ENCODE results near the gene EIF5AL1. TPM values are rescaled to one million over a fixed set of nuclear protein-coding genes. Genes with fewer than 3 reads are reported as not detected.
"Not testable (repeated sequence)": the region's sequence is repeated elsewhere in the genome, so short reads cannot be mapped to it uniquely, and the experiment has no call there.

Gene EIF5AL1
- 0.08 TPM for total RNA-seq
- long read RNA-seq, partial matches to known transcripts: 0 of 4 reads
- long read RNA-seq, other reads (novel, unspliced or antisense): 0 of 4 reads

DNA sequence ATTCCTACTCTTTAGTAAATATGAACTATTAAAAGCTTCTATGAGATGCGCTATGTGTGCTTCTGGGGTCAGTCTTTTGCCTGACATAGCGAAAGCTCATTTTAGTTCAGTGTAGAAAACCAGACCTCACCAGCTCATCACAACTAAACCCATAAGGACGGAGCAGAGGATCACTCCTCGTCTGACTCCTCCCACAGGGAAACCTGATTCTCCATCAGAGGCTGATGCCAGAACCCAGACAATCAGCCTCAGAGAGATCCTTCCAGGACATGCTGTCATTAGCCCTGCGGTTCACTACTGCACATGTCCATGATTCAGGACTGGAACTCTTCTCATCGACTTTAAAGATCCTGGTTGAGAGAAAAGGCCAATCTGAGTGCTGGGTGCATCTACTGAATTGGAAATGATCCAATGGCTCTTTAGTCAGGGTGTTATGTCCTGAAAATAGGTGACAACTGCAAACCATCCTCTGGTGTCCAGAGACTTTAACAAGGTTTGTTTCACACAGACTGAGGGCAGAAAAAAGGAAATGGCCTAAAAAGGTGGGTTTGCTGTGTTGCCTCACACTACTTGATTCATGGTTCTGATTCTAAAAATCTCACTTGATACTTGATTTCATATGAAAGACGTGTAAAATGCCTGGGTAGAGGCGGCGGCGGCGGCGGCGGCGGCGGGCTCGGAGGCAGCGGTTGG, at the start of gene EIF5AL1:
Gene EIF5AL1, plus strand, starts transcription at position 643 of the 693 bp plus-strand sequence. CDS start 117 bp downstream, outside the sequence.
- DNase-seq (ENCODE audit: low spot score); intact Hi-C loops (cut with DNase I): not testable (repeated sequence)

GRCh38 chr10:79463578-79464496, 48.5 kb upstream of the EIF5AL1 start:
- no peak for DNase-seq (ENCODE audit: low spot score)
- intact Hi-C loops (cut with DNase I): no loop called here

DNA sequence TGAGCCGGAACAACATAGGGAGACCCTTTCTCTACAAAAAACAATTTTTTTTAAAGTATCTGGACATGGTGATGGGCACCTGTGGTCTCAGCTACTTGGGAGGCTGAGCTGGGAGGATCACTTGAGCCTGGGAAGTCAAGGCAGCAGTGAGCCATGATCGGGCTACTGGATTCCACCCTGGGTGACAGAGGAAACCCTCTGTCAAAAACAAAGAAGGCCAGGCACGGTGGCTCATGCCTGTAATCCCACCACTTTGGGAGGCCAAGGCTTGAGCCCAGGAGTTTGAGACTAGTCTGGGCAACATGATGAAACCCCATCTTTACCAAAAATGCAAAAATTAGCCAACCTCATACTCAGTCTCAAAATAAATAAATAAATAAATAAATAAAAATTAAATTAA, 47.0 kb upstream of the EIF5AL1 start:
- intact Hi-C loops (cut with DNase I): no loop called here

GRCh38 chr10:79468015-79468560, 44.2 kb upstream of the EIF5AL1 start:
- DNase-seq (ENCODE audit: low spot score): no peak
- intact Hi-C loops (cut with DNase I): loop anchor here (2.0 kb wide), 1 partner anchor 93 kb away; no protein-coding TSS in a partner anchor

More for the DNA sequence above, 47.0 kb upstream of the EIF5AL1 start:
- no peak for DNase-seq (ENCODE audit: low spot score)

GRCh38 chr10:79468841-79469585, 43.3 kb upstream of the EIF5AL1 start:
- DNase-seq (ENCODE audit: low spot score): no peak
- intact Hi-C loops (cut with DNase I): loop anchor here (2.0 kb wide), 1 partner anchor 94 kb away; no protein-coding TSS in a partner anchor

- DNase-seq (ENCODE audit: low spot score): no peak
- intact Hi-C loops (cut with DNase I): no loop called here
Measured at GRCh38 chr10:79470096-79470495, 42.2 kb upstream of the EIF5AL1 start.

- intact Hi-C loops (cut with DNase I): no loop called here
Measured at GRCh38 chr10:79471776-79472175, 40.6 kb upstream of the EIF5AL1 start.

DNA sequence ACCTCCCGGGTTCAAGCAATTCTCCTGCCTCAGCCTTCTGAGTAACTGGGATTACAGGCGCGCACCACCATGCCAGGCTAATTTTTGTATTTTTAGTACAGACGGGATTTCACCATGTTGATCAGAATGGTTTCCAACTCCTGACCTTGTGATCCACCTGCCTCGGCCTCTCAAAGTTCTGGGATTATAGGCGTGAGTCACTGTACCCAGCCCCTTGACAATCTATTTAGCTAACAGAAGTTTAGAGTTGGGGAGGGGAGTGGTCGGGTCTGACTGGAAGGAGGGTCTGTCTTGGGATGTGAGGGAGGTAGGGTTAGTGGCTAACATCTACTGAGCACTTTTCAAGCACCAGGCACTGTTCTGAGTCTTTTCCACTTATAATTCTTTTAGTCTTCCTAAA, 39.9 kb upstream of the EIF5AL1 start:
- intact Hi-C loops (cut with DNase I): no loop called here
- DNase-seq (ENCODE audit: low spot score): peak; percentile 14

More at GRCh38 chr10:79471776-79472175, 40.6 kb upstream of the EIF5AL1 start:
- DNase-seq (ENCODE audit: low spot score): no peak

DNA sequence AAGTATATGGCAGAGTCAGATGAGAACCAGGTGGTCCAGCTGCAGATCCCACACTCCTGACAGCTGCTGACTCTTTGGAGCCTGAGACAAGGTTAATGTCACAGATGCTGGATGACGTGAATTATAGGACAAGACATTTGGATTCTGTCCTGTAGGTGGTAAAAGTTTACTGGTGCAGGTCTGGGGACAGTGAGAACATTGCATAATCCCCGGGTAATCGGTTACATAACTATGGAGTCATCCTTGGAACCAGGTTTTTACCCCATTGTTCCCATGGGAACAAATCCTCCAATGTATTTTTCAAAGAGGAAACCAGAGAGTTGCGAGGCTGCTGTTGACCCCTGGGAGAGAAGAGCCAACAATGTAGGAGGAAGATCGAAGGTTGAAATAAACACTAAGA, 39.4 kb upstream of the EIF5AL1 start:
- intact Hi-C loops (cut with DNase I): no loop called here
- no peak for DNase-seq (ENCODE audit: low spot score)

GRCh38 chr10:79473496-79474095, 38.7 kb upstream of the EIF5AL1 start:
- intact Hi-C loops (cut with DNase I): no loop called here
- DNase-seq (ENCODE audit: low spot score): no peak

- DNase-seq (ENCODE audit: low spot score): no peak
- intact Hi-C loops (cut with DNase I): no loop called here
Measured at GRCh38 chr10:79475119-79475653, 37.1 kb upstream of the EIF5AL1 start.

GRCh38 chr10:79475877-79476276, 36.5 kb upstream of the EIF5AL1 start:
- intact Hi-C loops (cut with DNase I): no loop called here
- DNase-seq (ENCODE audit: low spot score): no peak

GRCh38 chr10:79476645-79477044, 35.7 kb upstream of the EIF5AL1 start:
- intact Hi-C loops (cut with DNase I): no loop called here
- DNase-seq (ENCODE audit: low spot score): no peak

- intact Hi-C loops (cut with DNase I): no loop called here
- DNase-seq (ENCODE audit: low spot score): no peak
Measured at GRCh38 chr10:79477456-79477855, 34.9 kb upstream of the EIF5AL1 start.

DNA sequence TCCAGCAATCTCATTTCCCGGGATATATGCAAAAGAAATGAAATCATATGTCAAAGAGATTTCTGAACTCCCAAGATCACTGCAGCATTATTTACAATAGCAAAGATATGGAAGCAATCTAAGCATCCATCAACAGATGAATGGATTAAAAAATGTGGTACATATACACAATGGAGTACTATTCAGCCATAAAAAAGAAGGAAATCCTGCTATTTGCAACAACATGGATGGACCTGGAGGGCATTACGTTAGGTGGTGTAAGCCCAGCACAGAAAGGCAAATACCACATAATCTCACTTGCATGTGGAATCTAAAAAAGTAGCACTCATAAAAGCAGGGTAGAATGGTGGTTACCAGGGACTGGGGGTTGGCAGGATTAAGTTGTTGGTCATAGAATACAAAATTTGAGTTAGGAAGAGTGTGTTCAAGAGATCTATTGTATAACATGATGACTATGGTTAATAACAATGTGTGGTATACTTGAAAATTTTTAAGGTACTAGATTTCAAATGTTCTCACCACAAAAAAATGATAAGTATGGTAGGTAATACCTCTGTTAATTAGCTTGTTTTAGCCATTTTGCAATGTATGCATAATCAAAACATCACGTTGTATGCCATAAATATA, 32.9 kb upstream of the EIF5AL1 start:
- intact Hi-C loops (cut with DNase I): no loop called here
- DNase-seq (ENCODE audit: low spot score): no peak

DNA sequence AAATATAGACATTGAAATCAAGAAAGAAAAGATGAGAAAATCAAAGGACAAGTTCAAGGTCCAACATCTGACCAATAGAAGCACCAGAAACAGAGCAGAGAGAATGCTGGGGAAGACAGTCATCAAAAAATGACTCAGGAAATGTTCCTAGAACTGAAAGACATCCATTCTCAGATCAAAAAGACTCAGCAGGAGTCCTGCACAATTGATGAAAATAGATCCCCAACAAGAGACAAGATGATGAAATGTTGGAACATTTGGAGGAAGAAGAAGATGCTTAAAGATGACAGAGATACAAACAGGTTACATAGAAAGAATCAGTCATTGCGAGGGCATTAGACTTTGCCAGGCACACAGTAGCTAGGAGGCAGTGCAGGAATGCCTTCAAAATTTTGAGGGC, 30.0 kb upstream of the EIF5AL1 start:
- no peak for DNase-seq (ENCODE audit: low spot score)
- intact Hi-C loops (cut with DNase I): no loop called here

DNA sequence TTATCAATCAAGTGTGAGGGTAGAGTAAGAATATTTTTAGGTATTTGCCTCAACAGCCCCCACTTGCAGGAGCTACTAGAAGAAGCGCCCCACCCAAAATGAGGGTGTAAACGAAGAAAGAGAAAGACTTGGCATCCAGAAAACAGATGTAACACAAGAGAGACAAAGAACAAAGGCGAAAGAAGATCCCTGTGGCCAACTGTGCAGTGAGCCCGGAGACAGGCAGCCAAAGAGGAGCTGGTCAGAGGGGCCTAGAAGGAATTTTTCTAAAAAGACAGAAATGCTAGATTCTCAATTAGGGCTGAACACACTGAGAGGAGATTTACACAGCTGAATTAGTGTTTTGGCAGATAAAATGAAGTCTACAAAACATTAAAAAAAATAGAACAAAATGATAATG, 29.6 kb upstream of the EIF5AL1 start:
- intact Hi-C loops (cut with DNase I): no loop called here
- no peak for DNase-seq (ENCODE audit: low spot score)

GRCh38 chr10:79483299-79483698, 29.0 kb upstream of the EIF5AL1 start:
- DNase-seq (ENCODE audit: low spot score): no peak
- intact Hi-C loops (cut with DNase I): no loop called here
